ENCODE data around the gene MTCL3.
A peak's percentile ranks its signal among the peaks of the same experiment; 100 is the strongest.

MTCL3 gene

GRCh38 chr6:127466416-127466815, 52.7 kb downstream of the MTCL3 start:
- no peaks in the 10 kb centered on the region for H3K36me3 ChIP-seq (ENCODE audit: insufficient read depth, low read length)
- H3K79me2 ChIP-seq (ENCODE audit: insufficient read depth, low read depth, low read length) = no peaks in the 10 kb centered on the region
- no TSS peak for BruUV-seq (replicated peaks)
- POLR2A ChIA-PET = no interaction called here
- no peaks in the 10 kb centered on the region for H3K9me3 ChIP-seq (ENCODE audit: low read length)
- H3K4me3 ChIP-seq (ENCODE audit: low read depth, low read length, poor library complexity, severe bottlenecking) = no peak overlapping the region
- intact Hi-C loops (cut with micrococcal nuclease; ENCODE audit: unreplicated experiment) = loop anchor here (5.0 kb wide), 1 partner anchor 164 kb away; no protein-coding TSS in a partner anchor
- H3K4me2 ChIP-seq (ENCODE audit: low read length) = no peak overlapping the region
- H3K27ac ChIP-seq (ENCODE audit: low read depth, low read length, poor library complexity, severe bottlenecking) = no peak overlapping the region
- CTCF ChIA-PET (ENCODE audit: unreplicated experiment) = no interaction called here
- no peaks in the 10 kb centered on the region for H3K4me1 ChIP-seq (ENCODE audit: insufficient read depth, low read length, poor library complexity, severe bottlenecking)
- H2AFZ ChIP-seq (ENCODE audit: low read length) = no peak overlapping the region
- DNase-seq (ENCODE audit: low spot score) = no peak
- H3K9me2 ChIP-seq (ENCODE audit: insufficient read depth, low read length) = no peaks in the 10 kb centered on the region
- H4K20me1 ChIP-seq (ENCODE audit: insufficient read depth, low read length) = no peaks in the 10 kb centered on the region
- no peak for TF ChIP-seq EZH2phosphoT487 (IDR thresholded peaks at IDR 0.05; ENCODE audit: borderline replicate concordance, low read depth, low read length)
- TF ChIP-seq, protein P1, sequence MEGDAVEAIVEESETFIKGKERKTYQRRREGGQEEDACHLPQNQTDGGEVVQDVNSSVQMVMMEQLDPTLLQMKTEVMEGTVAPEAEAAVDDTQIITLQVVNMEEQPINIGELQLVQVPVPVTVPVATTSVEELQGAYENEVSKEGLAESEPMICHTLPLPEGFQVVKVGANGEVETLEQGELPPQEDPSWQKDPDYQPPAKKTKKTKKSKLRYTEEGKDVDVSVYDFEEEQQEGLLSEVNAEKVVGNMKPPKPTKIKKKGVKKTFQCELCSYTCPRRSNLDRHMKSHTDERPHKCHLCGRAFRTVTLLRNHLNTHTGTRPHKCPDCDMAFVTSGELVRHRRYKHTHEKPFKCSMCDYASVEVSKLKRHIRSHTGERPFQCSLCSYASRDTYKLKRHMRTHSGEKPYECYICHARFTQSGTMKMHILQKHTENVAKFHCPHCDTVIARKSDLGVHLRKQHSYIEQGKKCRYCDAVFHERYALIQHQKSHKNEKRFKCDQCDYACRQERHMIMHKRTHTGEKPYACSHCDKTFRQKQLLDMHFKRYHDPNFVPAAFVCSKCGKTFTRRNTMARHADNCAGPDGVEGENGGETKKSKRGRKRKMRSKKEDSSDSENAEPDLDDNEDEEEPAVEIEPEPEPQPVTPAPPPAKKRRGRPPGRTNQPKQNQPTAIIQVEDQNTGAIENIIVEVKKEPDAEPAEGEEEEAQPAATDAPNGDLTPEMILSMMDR (conservative IDR thresholded peaks at IDR 0.05; ENCODE audit: low read length) = no peak

DNA sequence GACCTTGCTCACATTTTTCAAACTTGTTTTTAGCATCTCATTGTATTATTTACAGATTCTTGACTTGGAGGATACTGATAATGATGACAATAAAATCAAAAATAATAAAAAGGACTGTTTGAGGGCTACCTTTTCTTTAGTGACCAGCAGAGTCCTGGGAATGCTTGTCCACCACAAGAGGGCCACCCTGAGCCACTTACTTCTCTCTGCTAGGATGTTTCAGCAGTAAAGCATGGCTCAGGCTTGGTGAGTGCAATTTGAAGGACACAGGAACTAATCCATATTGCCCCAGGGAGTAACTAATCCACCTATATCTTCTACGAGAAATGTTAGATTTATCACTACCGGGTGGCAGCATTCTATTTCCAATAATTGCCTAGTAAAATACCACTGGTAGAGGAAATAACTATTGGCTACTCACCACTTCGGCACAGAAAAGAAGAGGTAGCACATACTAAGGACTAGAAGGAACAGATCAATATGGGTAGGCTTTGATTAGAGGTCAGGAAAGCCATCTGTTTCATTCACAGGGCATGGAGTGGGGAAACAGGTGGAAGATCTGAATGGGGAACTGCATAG, 54.2 kb downstream of the MTCL3 start:
- Histone ChIP-seq H4K20me1 (ENCODE audit: insufficient read depth, low read length) (no peaks in the 10 kb centered on the region), H3K9me2 (ENCODE audit: insufficient read depth, low read length) (no peaks in the 10 kb centered on the region), H3K4me1 (ENCODE audit: insufficient read depth, low read length, poor library complexity, severe bottlenecking) (no peaks in the 10 kb centered on the region), H3K4me3 (ENCODE audit: low read depth, low read length, poor library complexity, severe bottlenecking) (no peak overlapping the region), H3K4me2 (ENCODE audit: low read length) (no peak overlapping the region), H2AFZ (ENCODE audit: low read length) (no peak overlapping the region), H3K27ac (ENCODE audit: low read depth, low read length, poor library complexity, severe bottlenecking) (no peak overlapping the region), H3K79me2 (ENCODE audit: insufficient read depth, low read depth, low read length) (no peaks in the 10 kb centered on the region), H3K9me3 (ENCODE audit: low read length) (no peaks in the 10 kb centered on the region), H3K36me3 (ENCODE audit: insufficient read depth, low read length) (no peaks in the 10 kb centered on the region)
- BruUV-seq (replicated peaks) = no TSS peak
- peak; percentile 37 for DNase-seq (ENCODE audit: low spot score)
- ChIA-PET POLR2A (no interaction called here), CTCF (ENCODE audit: unreplicated experiment) (no interaction called here)
- intact Hi-C loops (cut with micrococcal nuclease; ENCODE audit: unreplicated experiment) = loop anchor here (1.0 to 5.0 kb wide), 2 partner anchors 74 to 163 kb away; no protein-coding TSS in a partner anchor
- TF ChIP-seq, protein P1 (conservative IDR thresholded peaks at IDR 0.05; ENCODE audit: low read length) = peak; percentile 85
- TF ChIP-seq EZH2phosphoT487 (IDR thresholded peaks at IDR 0.05; ENCODE audit: borderline replicate concordance, low read depth, low read length) = no peak

DNA sequence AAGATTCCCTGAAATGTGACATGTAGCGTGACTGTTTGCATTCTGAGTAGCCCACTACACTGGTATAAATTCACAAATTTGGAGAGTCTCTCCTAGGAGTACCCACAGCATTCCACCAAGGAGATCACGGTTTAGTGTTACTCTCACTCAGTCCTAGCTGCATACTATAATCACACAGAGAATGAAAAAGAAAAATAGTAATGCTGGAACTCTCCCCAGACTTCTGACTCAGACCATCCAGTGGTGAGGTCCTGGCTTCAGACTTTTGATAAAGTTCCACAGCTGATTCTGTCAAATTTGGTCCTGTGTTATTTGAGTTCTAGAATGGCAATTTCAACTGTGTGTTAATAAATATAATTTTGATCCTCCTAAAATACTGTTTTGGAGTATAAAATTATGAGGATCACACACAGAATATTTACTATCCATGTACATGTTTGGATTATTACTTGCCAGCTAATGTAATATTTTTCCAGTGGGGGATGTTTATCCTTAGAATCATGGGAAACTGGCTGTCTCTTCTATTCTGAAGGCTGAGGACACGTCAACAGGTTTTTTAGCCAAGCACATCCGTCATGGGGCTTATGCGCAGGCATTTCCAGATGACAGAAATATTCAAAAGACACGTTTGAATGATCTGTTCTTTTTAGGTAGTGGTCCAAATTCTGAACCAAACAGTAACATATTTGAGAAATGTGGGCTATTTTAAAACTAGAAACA, 54.8 kb downstream of the MTCL3 start:
- no peaks in the 10 kb centered on the region for H3K4me1 ChIP-seq (ENCODE audit: insufficient read depth, low read length, poor library complexity, severe bottlenecking)
- H3K9me3 ChIP-seq (ENCODE audit: low read length) = no peaks in the 10 kb centered on the region
- no peaks in the 10 kb centered on the region for H3K79me2 ChIP-seq (ENCODE audit: insufficient read depth, low read depth, low read length)
- no peaks in the 10 kb centered on the region for H3K36me3 ChIP-seq (ENCODE audit: insufficient read depth, low read length)
- no peak overlapping the region for H3K27ac ChIP-seq (ENCODE audit: low read depth, low read length, poor library complexity, severe bottlenecking)
- DNase-seq (ENCODE audit: low spot score) = no peak
- no peak overlapping the region for H3K4me3 ChIP-seq (ENCODE audit: low read depth, low read length, poor library complexity, severe bottlenecking)
- no peaks in the 10 kb centered on the region for H4K20me1 ChIP-seq (ENCODE audit: insufficient read depth, low read length)
- TF ChIP-seq, protein P1 (conservative IDR thresholded peaks at IDR 0.05; ENCODE audit: low read length) = no peak
- TF ChIP-seq EZH2phosphoT487 (IDR thresholded peaks at IDR 0.05; ENCODE audit: borderline replicate concordance, low read depth, low read length) = no peak
- no TSS peak for BruUV-seq (replicated peaks)
- no peak overlapping the region for H3K4me2 ChIP-seq (ENCODE audit: low read length)
- POLR2A ChIA-PET = interaction anchor here (0.7 kb wide), 1 partner anchor 159 kb away, joined by 3 read pairs; no protein-coding TSS in a partner anchor
- no peak overlapping the region for H2AFZ ChIP-seq (ENCODE audit: low read length)
- intact Hi-C loops (cut with micrococcal nuclease; ENCODE audit: unreplicated experiment) = no loop called here
- CTCF ChIA-PET (ENCODE audit: unreplicated experiment) = no interaction called here
- H3K9me2 ChIP-seq (ENCODE audit: insufficient read depth, low read length) = no peaks in the 10 kb centered on the region

Data from OCI-LY7 (cell line).